ENCODE results near the gene CAV1. TPM values are rescaled to one million over a fixed set of nuclear protein-coding genes. Genes with fewer than 3 reads are reported as not detected.

Gene CAV1
- total RNA-seq, 2 donors from 2014 or later = 396 to 398 TPM

GRCh38 chr7:116549370-116549769 is 24.5 kb downstream of the CAV1 start:
- Histone ChIP-seq H3K4me3 (no peak overlapping the region), H3K36me3 (peaks cover 64% of the 10 kb centered on the region), H3K27ac (peak overlapping the region; percentile 50 to 85), H3K4me1 (peaks cover 0 to 98% of the 10 kb centered on the region in 2 donors), H3K27me3 (no peaks in the 10 kb centered on the region), H3K9me3 (no peaks in the 10 kb centered on the region)
- no peak for DNase-seq (ENCODE audit: low spot score)
- no peak for TF ChIP-seq CTCF (IDR thresholded peaks at IDR 0.05)

- DNase-seq (ENCODE audit: low spot score) = no peak
- Histone ChIP-seq H3K9me3 (no peaks in the 10 kb centered on the region), H3K4me1 (peaks cover 0 to 97% of the 10 kb centered on the region in 2 donors), H3K36me3 (peaks cover 54% of the 10 kb centered on the region), H3K27ac (peak overlapping the region; percentile 9 to 46), H3K27me3 (no peaks in the 10 kb centered on the region), H3K4me3 (no peak overlapping the region)
- TF ChIP-seq CTCF (IDR thresholded peaks at IDR 0.05) = no peak
Observed at GRCh38 chr7:116551692-116552091, 26.9 kb downstream of the CAV1 start.

- DNase-seq (ENCODE audit: low spot score) = no peak
- H3K4me3 ChIP-seq = no peak overlapping the region
- no peaks in the 10 kb centered on the region for H3K9me3 ChIP-seq
- H3K27me3 ChIP-seq = no peaks in the 10 kb centered on the region
- peaks cover 48% of the 10 kb centered on the region for H3K36me3 ChIP-seq
- H3K4me1 ChIP-seq = peaks cover 0 to 97% of the 10 kb centered on the region in 2 donors
- TF ChIP-seq CTCF (IDR thresholded peaks at IDR 0.05) = no peak
- H3K27ac ChIP-seq = peak overlapping the region; percentile 41 to 46
Observed at GRCh38 chr7:116552602-116553001, 27.8 kb downstream of the CAV1 start.

GRCh38 chr7:116553168-116553964 is 28.5 kb downstream of the CAV1 start:
- Histone ChIP-seq H3K27ac (peak overlapping the region; percentile 41 to 76), H3K9me3 (no peaks in the 10 kb centered on the region), H3K4me1 (peaks cover 0 to 95% of the 10 kb centered on the region in 2 donors), H3K36me3 (peaks cover 47% of the 10 kb centered on the region), H3K27me3 (no peaks in the 10 kb centered on the region), H3K4me3 (no peak overlapping the region)
- no peak for DNase-seq (ENCODE audit: low spot score)
- TF ChIP-seq CTCF (IDR thresholded peaks at IDR 0.05) = no peak

GRCh38 chr7:116554436-116554835 is 29.6 kb downstream of the CAV1 start:
- peaks cover 0 to 86% of the 10 kb centered on the region in 2 donors for H3K4me1 ChIP-seq
- no peak for DNase-seq (ENCODE audit: low spot score)

More at GRCh38 chr7:116554436-116554835, 29.6 kb downstream of the CAV1 start:
- Histone ChIP-seq H3K4me3 (no peak overlapping the region), H3K27me3 (no peaks in the 10 kb centered on the region), H3K27ac (peak overlapping the region; percentile 41 to 76), H3K9me3 (no peaks in the 10 kb centered on the region), H3K36me3 (peaks cover 47% of the 10 kb centered on the region)
- no peak for TF ChIP-seq CTCF (IDR thresholded peaks at IDR 0.05)

Data from right atrium auricular region (tissue), 2 donors.